HCT116 (cell line): ENCODE data around the gene NEURL4.

Experiments
- CTCF ChIP-seq, 3 experiments: fragments of 200-600 bp in 1 of 3; sonication (generic) in 1 of 3; IDR thresholded peaks in 2 of 3; conservative IDR thresholded peaks in 1 of 3; 2 replicates each; pipeline ENCODE4 v1.5.1; 2012 to 2017; ENCODE audit warnings: low read depth in 2 of 3, low read length in 2 of 3, antibody characterized with exemption in 1 of 3, borderline replicate concordance in 1 of 3, control low read depth in 1 of 3, mild to moderate bottlenecking in 1 of 3, mixed read lengths in 1 of 3, mixed run types in 1 of 3, moderate library complexity in 1 of 3; ENCODE audit not compliant: insufficient read depth in 1 of 3
- JUND ChIP-seq: IDR thresholded peaks from 2 replicates; pipeline ENCODE4 v1.6.1; 2012
- POLR2A ChIP-seq: IDR thresholded peaks from 2 replicates; pipeline ENCODE4 v1.7.0; 2011; ENCODE audit warnings: borderline replicate concordance; ENCODE audit not compliant: insufficient read depth, insufficient read length; ENCODE audit errors: extremely low read depth
- SP1 ChIP-seq: IDR thresholded peaks from 2 replicates; pipeline ENCODE4 v1.6.1; 2012; ENCODE audit warnings: low read depth

GRCh38 chr17:7283471-7284216 is 45.5 kb downstream of the NEURL4 start:
- TF ChIP-seq CTCF (IDR thresholded peaks at IDR 0.05 in 2 of 3, conservative IDR thresholded peaks at IDR 0.05 in 1 of 3; ENCODE audit: borderline replicate concordance in 1 of 3, insufficient read depth in 1 of 3, low read depth in 2 of 3, low read length in 2 of 3) (no peak), SP1 (no peak), POLR2A (no peak), JUND (no peak)
